ENCODE results near the gene RBP7. TPM values are rescaled to one million over a fixed set of nuclear protein-coding genes. Genes with fewer than 3 reads are reported as not detected.

Gene RBP7
- total and polyA plus RNA-seq, 2 donors (not counting 3 experiments of a cell fraction or from before 2014, with no cell fraction given): not detected

DNA sequence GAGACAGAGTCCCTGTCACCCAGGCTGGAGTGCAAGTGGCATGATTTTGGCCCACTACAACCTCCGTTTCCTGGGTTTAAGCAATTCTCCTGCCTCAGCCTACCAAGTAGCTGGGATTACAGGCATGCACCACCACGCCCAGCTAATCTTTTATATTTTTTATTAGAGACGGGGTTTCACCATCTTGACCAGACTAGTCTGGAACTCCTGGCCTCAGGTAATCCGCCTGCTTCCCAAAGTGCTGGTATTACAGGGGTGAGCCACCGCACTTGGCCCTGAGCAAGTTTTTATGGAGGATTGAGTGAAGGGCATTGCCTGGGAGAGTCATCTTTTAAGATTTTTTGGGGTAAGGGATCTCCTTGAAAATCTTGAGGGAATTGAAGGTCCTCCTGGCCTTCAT lies 64.2 kb downstream of the RBP7 start:
- Histone ChIP-seq H3K9me1 (replicated peaks; ENCODE audit: control insufficient read depth, extremely low read depth, insufficient read depth, low read length) (no peaks in the 10 kb centered on the region), H3K4me3 (replicated peaks in 1 of 3; ENCODE audit: insufficient read depth in 1 of 3, low read depth in 1 of 3, low read length in 3 of 3) (no peak overlapping the region), H3K4me1 (ENCODE audit: control insufficient read depth, extremely low read depth, insufficient read depth, low read length) (peaks cover 14% of the 10 kb centered on the region), H3K9ac (replicated peaks; ENCODE audit: extremely low read depth, insufficient read depth, low read length) (no peak overlapping the region), H3K79me2 (ENCODE audit: control insufficient read depth, insufficient read depth, low read length) (peaks cover 35% of the 10 kb centered on the region), H3K36me3 (ENCODE audit: control insufficient read depth in 2 of 2, extremely low read depth in 1 of 2, insufficient read depth in 2 of 2, low read length in 2 of 2) (no peaks in the 10 kb centered on the region), H3K4me2 (ENCODE audit: insufficient read depth, low read length) (no peak overlapping the region), H3K27ac (ENCODE audit: insufficient read depth, low read depth, low read length) (no peak overlapping the region), H3K27me3 (ENCODE audit: control insufficient read depth in 2 of 2, insufficient read depth in 2 of 2, low read length in 2 of 2) (no peaks in the 10 kb centered on the region), H3K9me3 (replicated peaks; ENCODE audit: control insufficient read depth, insufficient read depth, low read length) (no peaks in the 10 kb centered on the region), H4K20me1 (replicated peaks; ENCODE audit: control insufficient read depth, extremely low read depth, insufficient read depth, low read length) (no peaks in the 10 kb centered on the region), H2AFZ (ENCODE audit: low read depth, low read length) (no peak overlapping the region)
- FAIRE-seq (no peak), DNase-seq (ENCODE audit: low read depth, low spot score) (no peak)
- ChIA-PET POLR2A (interaction anchor here (0.5 kb wide), 1 partner anchor 222 kb away, joined by 4 read pairs; no protein-coding TSS in a partner anchor), CTCF (interaction anchor here (2.3 kb wide), 1 partner anchor 9 kb away, joined by 6 read pairs; no protein-coding TSS in a partner anchor)
- intact Hi-C loops (cut with micrococcal nuclease): no loop called here
- dilution Hi-C loops (cut with MboI; ENCODE audit: extremely low pct_ligation_motif_present, low sequenced_read_pairs): no loop called here
- no TSS peak for BruUV-seq (replicated peaks)
- no peak for TF ChIP-seq JUN (IDR thresholded peaks at IDR 0.05; ENCODE audit: borderline replicate concordance, insufficient read depth, insufficient read length, low read depth)

DNA sequence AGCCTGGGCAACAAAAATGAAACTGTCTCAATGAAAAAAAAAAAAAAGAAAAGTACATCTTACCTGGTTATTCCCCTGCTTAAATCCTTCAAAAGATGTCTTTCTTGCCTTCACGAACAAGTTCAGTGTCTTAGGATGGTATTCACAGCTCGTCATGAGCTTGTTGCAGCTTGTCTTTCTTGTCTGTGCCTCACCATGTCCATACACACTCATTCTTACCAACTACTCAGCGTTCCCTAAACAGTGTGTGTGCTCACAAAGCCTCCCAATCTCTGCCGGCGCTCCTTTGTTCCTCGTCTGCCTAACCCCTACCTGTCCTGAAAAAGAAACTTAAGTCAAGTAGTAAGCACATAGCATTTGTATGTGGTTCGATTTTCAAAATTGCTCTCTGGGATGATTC lies 66.8 kb downstream of the RBP7 start:
- Histone ChIP-seq H3K9ac (replicated peaks; ENCODE audit: extremely low read depth, insufficient read depth, low read length) (no peak overlapping the region), H4K20me1 (replicated peaks; ENCODE audit: control insufficient read depth, extremely low read depth, insufficient read depth, low read length) (no peaks in the 10 kb centered on the region), H3K4me2 (ENCODE audit: insufficient read depth, low read length) (no peak overlapping the region), H3K36me3 (ENCODE audit: control insufficient read depth in 2 of 2, extremely low read depth in 1 of 2, insufficient read depth in 2 of 2, low read length in 2 of 2) (no peaks in the 10 kb centered on the region), H3K27ac (ENCODE audit: insufficient read depth, low read depth, low read length) (no peak overlapping the region), H3K27me3 (ENCODE audit: control insufficient read depth in 2 of 2, insufficient read depth in 2 of 2, low read length in 2 of 2) (no peaks in the 10 kb centered on the region), H3K4me3 (replicated peaks in 1 of 3; ENCODE audit: insufficient read depth in 1 of 3, low read depth in 1 of 3, low read length in 3 of 3) (no peak overlapping the region), H3K79me2 (ENCODE audit: control insufficient read depth, insufficient read depth, low read length) (peaks cover 29% of the 10 kb centered on the region), H2AFZ (ENCODE audit: low read depth, low read length) (no peak overlapping the region), H3K9me1 (replicated peaks; ENCODE audit: control insufficient read depth, extremely low read depth, insufficient read depth, low read length) (no peaks in the 10 kb centered on the region), H3K4me1 (ENCODE audit: control insufficient read depth, extremely low read depth, insufficient read depth, low read length) (peaks cover 26% of the 10 kb centered on the region), H3K9me3 (replicated peaks; ENCODE audit: control insufficient read depth, insufficient read depth, low read length) (no peaks in the 10 kb centered on the region)
- no TSS peak for BruUV-seq (replicated peaks)
- dilution Hi-C loops (cut with MboI; ENCODE audit: extremely low pct_ligation_motif_present, low sequenced_read_pairs): no loop called here
- DNase-seq (ENCODE audit: low read depth, low spot score) (no peak), FAIRE-seq (no peak)
- TF ChIP-seq JUN (IDR thresholded peaks at IDR 0.05; ENCODE audit: borderline replicate concordance, insufficient read depth, insufficient read length, low read depth): no peak
- TF ChIP-seq EZH2 (IDR thresholded peaks at IDR 0.05; ENCODE audit: borderline replicate concordance, low read depth, low read length, severe bottlenecking): no peak
- no peak for TF ChIP-seq GATA2 (IDR thresholded peaks at IDR 0.05; ENCODE audit: insufficient read depth, insufficient read length, low read depth, low read length)
- no peak for TF ChIP-seq MYC (IDR thresholded peaks at IDR 0.05; ENCODE audit: low read depth, low read length)
- TF ChIP-seq, protein P1, sequence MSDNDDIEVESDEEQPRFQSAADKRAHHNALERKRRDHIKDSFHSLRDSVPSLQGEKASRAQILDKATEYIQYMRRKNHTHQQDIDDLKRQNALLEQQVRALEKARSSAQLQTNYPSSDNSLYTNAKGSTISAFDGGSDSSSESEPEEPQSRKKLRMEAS (IDR thresholded peaks at IDR 0.05; ENCODE audit: insufficient read depth, insufficient read length): no peak
- CTCF ChIA-PET: interaction anchor here (1.2 kb wide), 1 partner anchor 13 kb away, joined by 3 read pairs; no protein-coding TSS in a partner anchor
- POLR2A ChIA-PET: interaction anchor here (0.7 kb wide), 1 partner anchor 233 kb away, joined by 3 read pairs; no protein-coding TSS in a partner anchor
- intact Hi-C loops (cut with micrococcal nuclease): no loop called here

Data from endothelial cell of umbilical vein (primary cell).